ENCODE data around the gene CCNG1.

- TF ChIP-seq CTCF (IDR thresholded peaks at IDR 0.05): no peak
- peak; percentile 34; the same call in 1 of the 2 replicates for TF ChIP-seq POLR2AphosphoS5 (IDR thresholded peaks at IDR 0.05; ENCODE audit: low read depth, low read length)
- TF ChIP-seq REST (IDR thresholded peaks at IDR 0.05; ENCODE audit: insufficient read depth in 1 of 2, low read depth in 2 of 2, low read length in 1 of 2): no peak
- no peak for TF ChIP-seq TCF7L2 (IDR thresholded peaks at IDR 0.05; ENCODE audit: low read depth, low read length)
- TF ChIP-seq SIN3A (IDR thresholded peaks at IDR 0.05; ENCODE audit: borderline replicate concordance, insufficient read depth, low read depth, low read length): no peak
These were observed 3.0 kb upstream of the CCNG1 start for GRCh38 chr5:163434401-163434866.

All from Panc1 (cell line).